ENCODE results near the gene HS3ST6. TPM values are rescaled to one million over a fixed set of nuclear protein-coding genes. Genes with fewer than 3 reads are reported as not detected.

Gene HS3ST6
- total and polyA plus RNA-seq, 9 of the 15 experiments (the other 6 are each of a cell fraction or from before 2014, with no cell fraction given) = not detected

- in situ Hi-C loops (cut with MboI) (no loop called here), intact Hi-C loops (cut with micrococcal nuclease) (no loop called here)
- no peak overlapping the region for H3K4me2 ChIP-seq (ENCODE audit: insufficient read depth, low read length)
- H3K4me3 ChIP-seq = no peak overlapping the region
- no peak overlapping the region for H2AFZ ChIP-seq (ENCODE audit: low read depth, low read length)
- no peaks in the 10 kb centered on the region for H3K79me2 ChIP-seq (ENCODE audit: control insufficient read depth, insufficient read depth, low read length)
- no peak for ATAC-seq
- no peaks in the 10 kb centered on the region for H3K36me3 ChIP-seq (ENCODE audit: control insufficient read depth, insufficient read depth, low read length)
- ChIA-PET POLR2A (interaction anchor here (0.8 to 1.2 kb wide), 4 partner anchors 20 to 149 kb away, joined by 3 to 5 read pairs (median 4); partner anchors contain the start of gene RPS2), CTCF (ENCODE audit: low intra/inter-chr PET ratio) (no interaction called here)
- no peak overlapping the region for H3K27ac ChIP-seq (ENCODE audit: extremely low read depth, low read depth, low read length)
- H3K9me3 ChIP-seq (replicated peaks; ENCODE audit: control insufficient read depth, insufficient read depth, low read depth, low read length) = no peaks in the 10 kb centered on the region
- no peak for TF ChIP-seq TOE1 (IDR thresholded peaks at IDR 0.05; ENCODE audit: borderline replicate concordance)
- TF ChIP-seq TOE1 (CRISPR knock-in tag; IDR thresholded peaks at IDR 0.05; ENCODE audit: borderline replicate concordance, low read depth) = no peak
- TF ChIP-seq ZBTB40 (IDR thresholded peaks at IDR 0.05) = no peak
- no peak for TF ChIP-seq ZBTB40 (CRISPR knock-in tag; IDR thresholded peaks at IDR 0.05)
- TF ChIP-seq ZFP1 (CRISPR knock-in tag; IDR thresholded peaks at IDR 0.05) = no peak
- TF ChIP-seq PURB (CRISPR knock-in tag; IDR thresholded peaks at IDR 0.05; ENCODE audit: low read depth) = no peak
- no peak for TF ChIP-seq TRIM25 (IDR thresholded peaks at IDR 0.05; ENCODE audit: borderline replicate concordance)
- no peak for TF ChIP-seq ZNF239 (CRISPR knock-in tag; IDR thresholded peaks at IDR 0.05)
- no peak for TF ChIP-seq ZNF511 (CRISPR knock-in tag; IDR thresholded peaks at IDR 0.05)
- no peak for TF ChIP-seq MYC (IDR thresholded peaks at IDR 0.05; ENCODE audit: low read depth, low read length)
- no peak for TF ChIP-seq MYC (CRISPR knock-in tag; IDR thresholded peaks at IDR 0.05; ENCODE audit: borderline replicate concordance, low read depth)
- TF ChIP-seq MTA3 (IDR thresholded peaks at IDR 0.05; ENCODE audit: borderline replicate concordance) = no peak
- peaks cover 13 to 45% of the 10 kb centered on the region in 2 experiments; a peak in 4 of 5 replicates for H3K4me1 ChIP-seq (replicated peaks in 1 of 2; ENCODE audit: control insufficient read depth in 2 of 2, insufficient read depth in 2 of 2, low read length in 2 of 2)
- no peak for FAIRE-seq
- H4K20me1 ChIP-seq (replicated peaks; ENCODE audit: control insufficient read depth, insufficient read depth, low read length) = 0 out of 2 replicates have a peak, but pooled peaks cover 11% of the 10 kb centered on the region
- no peak overlapping the region for H3K9ac ChIP-seq (ENCODE audit: insufficient read depth in 1 of 2, low read depth in 2 of 2, low read length in 2 of 2)
- 64% methylated on average over 5 of the region's 5 CpGs for WGBS (ENCODE audit: insufficient coverage, low coverage, missing lambda C conversion rate)
- no peaks in the 10 kb centered on the region for H3K9me1 ChIP-seq (ENCODE audit: control insufficient read depth, insufficient read depth, low read length)
- BruUV-seq (replicated peaks) = no TSS peak
- peaks cover 6 to 12% of the 10 kb centered on the region in 2 experiments; a peak in 3 of 5 replicates for H3K27me3 ChIP-seq (ENCODE audit: control insufficient read depth in 2 of 2, insufficient read depth in 2 of 2, low read length in 2 of 2)
- no peak for DNase-seq (ENCODE audit: extremely low read depth in 1 of 4, low spot score in 3 of 4)
These were observed 5.9 kb upstream of the HS3ST6 start for GRCh38 chr16:1924095-1924494.
